ENCODE results near the gene HCAR3. TPM values are rescaled to one million over a fixed set of nuclear protein-coding genes. Genes with fewer than 3 reads are reported as not detected.
A peak's percentile ranks its signal among the peaks of the same experiment; 100 is the strongest.

HCAR3 gene
- total and polyA plus RNA-seq, 2 experiments from 2014 or later: not detected

- DNase-seq (ENCODE audit: low read depth in 1 of 2, low spot score in 1 of 2): no peak
- Histone ChIP-seq H3K36me3 (no peaks in the 10 kb centered on the region), H3K9me3 (ENCODE audit: low read depth) (no peaks in the 10 kb centered on the region), H3K27me3 (no peaks in the 10 kb centered on the region), H3K4me1 (ENCODE audit: low read depth) (no peaks in the 10 kb centered on the region), H3K27ac (no peak overlapping the region), H3K4me3 (no peak overlapping the region)
- TF ChIP-seq, protein P1, sequence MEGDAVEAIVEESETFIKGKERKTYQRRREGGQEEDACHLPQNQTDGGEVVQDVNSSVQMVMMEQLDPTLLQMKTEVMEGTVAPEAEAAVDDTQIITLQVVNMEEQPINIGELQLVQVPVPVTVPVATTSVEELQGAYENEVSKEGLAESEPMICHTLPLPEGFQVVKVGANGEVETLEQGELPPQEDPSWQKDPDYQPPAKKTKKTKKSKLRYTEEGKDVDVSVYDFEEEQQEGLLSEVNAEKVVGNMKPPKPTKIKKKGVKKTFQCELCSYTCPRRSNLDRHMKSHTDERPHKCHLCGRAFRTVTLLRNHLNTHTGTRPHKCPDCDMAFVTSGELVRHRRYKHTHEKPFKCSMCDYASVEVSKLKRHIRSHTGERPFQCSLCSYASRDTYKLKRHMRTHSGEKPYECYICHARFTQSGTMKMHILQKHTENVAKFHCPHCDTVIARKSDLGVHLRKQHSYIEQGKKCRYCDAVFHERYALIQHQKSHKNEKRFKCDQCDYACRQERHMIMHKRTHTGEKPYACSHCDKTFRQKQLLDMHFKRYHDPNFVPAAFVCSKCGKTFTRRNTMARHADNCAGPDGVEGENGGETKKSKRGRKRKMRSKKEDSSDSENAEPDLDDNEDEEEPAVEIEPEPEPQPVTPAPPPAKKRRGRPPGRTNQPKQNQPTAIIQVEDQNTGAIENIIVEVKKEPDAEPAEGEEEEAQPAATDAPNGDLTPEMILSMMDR (IDR thresholded peaks at IDR 0.05; ENCODE audit: low read depth, low read length): no peak
These were observed 16.0 kb upstream of the HCAR3 start for GRCh38 chr12:122732611-122733010.

- no peak overlapping the region for H3K4me3 ChIP-seq
- H3K36me3 ChIP-seq: no peaks in the 10 kb centered on the region
- DNase-seq (ENCODE audit: low read depth in 1 of 2, low spot score in 1 of 2): no peak
These were observed 15.6 kb upstream of the HCAR3 start for GRCh38 chr12:122732170-122732569.

DNA sequence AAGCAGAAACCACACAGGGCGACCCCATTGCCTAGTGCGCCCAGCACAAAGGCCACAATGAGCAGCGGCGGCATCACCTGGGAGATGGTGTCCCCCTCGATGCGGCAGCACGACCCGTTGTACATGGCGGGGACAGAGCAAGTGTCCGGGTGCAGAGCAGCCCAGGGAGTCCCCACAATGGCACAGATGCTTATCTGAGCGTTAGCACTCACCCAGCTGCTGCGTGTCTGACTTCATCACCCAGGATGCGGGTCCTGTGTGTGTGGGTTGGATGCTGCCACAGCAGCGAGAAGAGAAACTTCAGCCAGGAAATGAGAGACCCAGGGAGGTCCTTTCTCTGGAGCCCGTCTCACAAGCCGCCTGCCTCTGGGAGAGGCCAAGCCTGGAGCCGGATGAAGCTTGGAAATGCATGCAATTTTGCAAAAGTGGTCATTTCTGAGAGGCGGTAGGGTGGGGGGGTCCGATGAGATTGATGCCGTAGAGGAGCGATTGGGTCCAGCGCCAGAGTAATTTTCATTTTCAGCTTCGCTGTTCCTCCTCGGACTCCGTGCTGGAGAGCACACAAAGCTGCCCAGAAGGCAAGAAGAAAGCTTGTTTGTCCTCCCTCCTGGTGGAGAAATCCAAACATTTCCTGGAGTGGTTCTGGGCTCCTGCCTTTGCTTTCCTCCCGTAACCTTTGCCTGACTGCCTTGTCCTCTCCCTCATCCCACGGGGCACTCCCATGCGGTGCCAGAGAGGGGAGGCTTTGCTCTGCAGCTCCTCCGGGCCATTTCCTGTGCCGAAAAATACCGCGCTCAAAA, 13.8 kb upstream of the HCAR3 start, which contains the start of gene HCAR1:
HCAR1 (minus strand) TSS at position 630 of the 800 bp plus-strand sequence; CDS start at position 125, 505 bp downstream.
- H3K27me3 ChIP-seq: no peaks in the 10 kb centered on the region
- no peaks in the 10 kb centered on the region for H3K4me1 ChIP-seq (ENCODE audit: low read depth)
- peak in 1 of 2 donors; percentile 48 for DNase-seq (ENCODE audit: low read depth in 1 of 2, low spot score in 1 of 2)
- H3K4me3 ChIP-seq: no peak within 1 kb of the TSS
- no peaks in the 10 kb centered on the region for H3K36me3 ChIP-seq
- H3K9me3 ChIP-seq (ENCODE audit: low read depth): no peaks in the 10 kb centered on the region
- H3K27ac ChIP-seq: no peak within 1 kb of the TSS
- TF ChIP-seq, protein P1 (IDR thresholded peaks at IDR 0.05; ENCODE audit: low read depth, low read length): peak; percentile 12

More at GRCh38 chr12:122732170-122732569, 15.6 kb upstream of the HCAR3 start:
- Histone ChIP-seq H3K4me1 (ENCODE audit: low read depth) (no peaks in the 10 kb centered on the region), H3K9me3 (ENCODE audit: low read depth) (no peaks in the 10 kb centered on the region), H3K27ac (no peak overlapping the region), H3K27me3 (no peaks in the 10 kb centered on the region)
- TF ChIP-seq, protein P1 (IDR thresholded peaks at IDR 0.05; ENCODE audit: low read depth, low read length): no peak

- TF ChIP-seq, protein P1 (IDR thresholded peaks at IDR 0.05; ENCODE audit: low read depth, low read length): no peak
These were observed 13.1 kb upstream of the HCAR3 start for GRCh38 chr12:122729583-122730214.

GRCh38 chr12:122726080-122726558, 9.5 kb upstream of the HCAR3 start:
- TF ChIP-seq, protein P1 (IDR thresholded peaks at IDR 0.05; ENCODE audit: low read depth, low read length): no peak
- H3K27ac ChIP-seq: no peak overlapping the region
- no peaks in the 10 kb centered on the region for H3K4me1 ChIP-seq (ENCODE audit: low read depth)
- DNase-seq (ENCODE audit: low read depth in 1 of 2, low spot score in 1 of 2): no peak
- no peaks in the 10 kb centered on the region for H3K9me3 ChIP-seq (ENCODE audit: low read depth)
- H3K27me3 ChIP-seq: no peaks in the 10 kb centered on the region
- H3K36me3 ChIP-seq: no peaks in the 10 kb centered on the region
- H3K4me3 ChIP-seq: no peak overlapping the region

More at GRCh38 chr12:122729583-122730214, 13.1 kb upstream of the HCAR3 start:
- no peak overlapping the region for H3K4me3 ChIP-seq
- no peak overlapping the region for H3K27ac ChIP-seq
- no peaks in the 10 kb centered on the region for H3K36me3 ChIP-seq
- no peaks in the 10 kb centered on the region for H3K4me1 ChIP-seq (ENCODE audit: low read depth)
- no peaks in the 10 kb centered on the region for H3K9me3 ChIP-seq (ENCODE audit: low read depth)
- H3K27me3 ChIP-seq: no peaks in the 10 kb centered on the region
- no peak for DNase-seq (ENCODE audit: low read depth in 1 of 2, low spot score in 1 of 2)

Measured in cardiac muscle cell (in vitro differentiated cells and primary cell).